ENCODE data around the gene SATB2.

Gene SATB2

GRCh38 chr2:199356412-199356811 lies 101.3 kb downstream of the SATB2 start:
- no peak for DNase-seq (ENCODE audit: extremely low read depth, low read depth)
- no peak overlapping the region for H3K4me3 ChIP-seq (replicated peaks; ENCODE audit: low read depth, low read length)
- TF ChIP-seq, protein P1, sequence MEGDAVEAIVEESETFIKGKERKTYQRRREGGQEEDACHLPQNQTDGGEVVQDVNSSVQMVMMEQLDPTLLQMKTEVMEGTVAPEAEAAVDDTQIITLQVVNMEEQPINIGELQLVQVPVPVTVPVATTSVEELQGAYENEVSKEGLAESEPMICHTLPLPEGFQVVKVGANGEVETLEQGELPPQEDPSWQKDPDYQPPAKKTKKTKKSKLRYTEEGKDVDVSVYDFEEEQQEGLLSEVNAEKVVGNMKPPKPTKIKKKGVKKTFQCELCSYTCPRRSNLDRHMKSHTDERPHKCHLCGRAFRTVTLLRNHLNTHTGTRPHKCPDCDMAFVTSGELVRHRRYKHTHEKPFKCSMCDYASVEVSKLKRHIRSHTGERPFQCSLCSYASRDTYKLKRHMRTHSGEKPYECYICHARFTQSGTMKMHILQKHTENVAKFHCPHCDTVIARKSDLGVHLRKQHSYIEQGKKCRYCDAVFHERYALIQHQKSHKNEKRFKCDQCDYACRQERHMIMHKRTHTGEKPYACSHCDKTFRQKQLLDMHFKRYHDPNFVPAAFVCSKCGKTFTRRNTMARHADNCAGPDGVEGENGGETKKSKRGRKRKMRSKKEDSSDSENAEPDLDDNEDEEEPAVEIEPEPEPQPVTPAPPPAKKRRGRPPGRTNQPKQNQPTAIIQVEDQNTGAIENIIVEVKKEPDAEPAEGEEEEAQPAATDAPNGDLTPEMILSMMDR (IDR thresholded peaks at IDR 0.05; ENCODE audit: low read depth, low read length, missing control alignments): no peak

DNA sequence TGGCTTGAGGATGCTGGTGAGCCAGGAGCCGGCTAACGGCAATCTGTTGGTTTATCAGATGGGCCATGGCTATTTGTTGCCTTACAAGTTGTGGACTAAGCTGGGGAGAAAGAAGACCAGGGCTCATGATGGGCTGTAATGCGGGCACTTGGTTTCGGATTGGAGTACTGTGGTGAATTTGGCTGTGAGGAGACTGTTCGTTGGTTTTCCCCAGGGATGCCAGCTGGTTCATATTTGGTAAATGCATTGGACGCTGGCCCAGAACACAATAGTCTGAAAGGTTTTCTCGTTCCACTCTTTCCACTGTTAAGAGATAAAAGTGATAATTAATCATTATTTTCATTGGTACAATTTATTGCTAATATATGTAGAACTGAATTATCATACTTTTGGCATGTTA lies 108.9 kb downstream of the SATB2 start:
- H3K4me3 ChIP-seq (replicated peaks; ENCODE audit: low read depth, low read length): no peak overlapping the region
- DNase-seq (ENCODE audit: extremely low read depth, low read depth): no peak
- TF ChIP-seq, protein P1 (IDR thresholded peaks at IDR 0.05; ENCODE audit: low read depth, low read length, missing control alignments): no peak

DNA sequence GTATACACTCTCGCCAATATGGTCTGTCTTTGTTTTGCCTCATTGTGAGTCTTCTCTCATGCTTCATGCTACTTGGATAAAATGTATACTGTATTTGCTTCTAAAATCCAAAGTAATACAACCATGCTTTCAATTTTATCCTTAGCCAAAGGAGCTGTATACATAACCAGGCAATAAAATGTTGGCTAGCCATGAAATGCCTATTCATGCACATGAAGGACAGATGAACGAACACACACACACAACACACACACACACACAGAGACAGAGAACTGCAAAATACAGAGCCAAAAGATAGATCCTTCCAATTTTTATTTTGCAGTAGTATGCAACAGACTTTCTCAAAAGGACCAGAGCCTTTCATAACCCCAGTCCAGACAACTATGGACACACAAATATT lies 113.7 kb downstream of the SATB2 start:
- TF ChIP-seq, protein P1 (IDR thresholded peaks at IDR 0.05; ENCODE audit: low read depth, low read length, missing control alignments): no peak
- no peak overlapping the region for H3K4me3 ChIP-seq (replicated peaks; ENCODE audit: low read depth, low read length)
- no peak for DNase-seq (ENCODE audit: extremely low read depth, low read depth)

DNA sequence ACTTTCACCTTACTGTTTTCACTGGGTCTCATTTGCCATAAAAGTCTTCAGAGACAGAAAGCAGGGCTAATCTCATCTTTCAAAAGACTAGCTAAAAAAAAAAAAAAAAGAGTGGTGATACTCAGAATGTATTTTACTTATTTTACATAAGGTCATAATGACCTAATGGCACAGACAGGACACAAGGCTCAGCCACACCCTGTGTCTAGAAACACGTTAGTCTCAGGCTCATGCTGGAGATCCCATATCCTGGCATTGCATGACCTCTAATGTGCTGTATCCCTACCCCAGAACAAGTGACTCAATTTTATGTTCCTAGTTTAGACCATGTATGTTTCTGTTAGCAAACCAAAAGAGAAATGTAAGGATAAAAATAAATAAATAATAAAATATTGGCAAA lies 115.4 kb downstream of the SATB2 start:
- TF ChIP-seq, protein P1 (IDR thresholded peaks at IDR 0.05; ENCODE audit: low read depth, low read length, missing control alignments): no peak
- no peak for DNase-seq (ENCODE audit: extremely low read depth, low read depth)
- no peak overlapping the region for H3K4me3 ChIP-seq (replicated peaks; ENCODE audit: low read depth, low read length)

DNA sequence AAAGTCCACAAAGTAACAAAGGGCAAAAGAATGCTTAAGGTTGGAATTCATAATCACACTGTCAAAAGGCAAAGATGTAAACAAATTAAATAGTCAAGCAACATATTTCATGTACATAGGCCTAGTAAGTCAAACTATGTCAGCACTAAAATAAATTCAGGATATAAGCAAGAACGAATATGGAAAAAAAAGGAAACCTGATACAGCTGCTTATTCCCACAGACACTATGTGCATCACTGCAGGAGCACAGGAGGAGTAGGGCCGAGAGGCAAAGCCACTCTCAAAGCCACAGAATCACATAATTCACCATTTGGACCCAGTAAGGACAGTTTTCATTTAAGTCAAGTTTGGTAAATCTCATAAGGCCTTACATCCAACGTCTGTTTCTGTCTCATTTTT lies 116.6 kb downstream of the SATB2 start:
- H3K4me3 ChIP-seq (replicated peaks; ENCODE audit: low read depth, low read length): no peak overlapping the region
- TF ChIP-seq, protein P1 (IDR thresholded peaks at IDR 0.05; ENCODE audit: low read depth, low read length, missing control alignments): no peak
- DNase-seq (ENCODE audit: extremely low read depth, low read depth): no peak

DNA sequence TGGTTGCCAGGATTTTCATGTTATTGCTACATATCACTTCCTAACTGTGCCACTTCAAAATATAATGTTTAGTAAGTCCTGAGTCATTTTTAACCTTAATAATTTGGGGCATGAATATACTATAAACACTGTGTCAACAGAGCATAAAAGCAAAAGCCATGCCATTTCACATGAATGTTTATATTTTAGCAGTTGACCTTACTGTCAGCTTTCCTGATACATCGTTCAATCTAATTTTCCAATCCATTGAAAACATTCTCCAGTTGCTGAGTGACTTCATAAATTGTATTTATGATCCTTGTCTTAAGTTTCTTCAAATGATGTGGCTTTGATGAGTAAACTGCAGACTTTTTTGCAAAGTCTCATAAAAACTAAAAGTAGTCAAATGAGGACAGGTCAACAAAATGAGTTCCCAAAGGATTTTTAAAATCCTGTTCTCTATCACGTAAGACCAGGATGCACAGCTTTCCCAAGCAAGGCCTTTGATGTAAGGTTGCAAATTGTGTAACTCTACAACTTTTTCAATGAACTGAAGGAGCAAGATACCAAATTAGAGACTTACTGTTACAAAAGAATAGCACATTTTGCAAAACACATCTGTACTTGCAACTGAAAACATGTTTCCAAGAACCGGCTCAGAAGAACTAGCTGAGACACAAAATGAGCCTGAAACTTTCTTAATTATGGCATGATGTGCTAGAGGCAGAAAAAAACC lies 117.7 kb downstream of the SATB2 start:
- H3K4me3 ChIP-seq (replicated peaks; ENCODE audit: low read depth, low read length): no peak overlapping the region
- DNase-seq (ENCODE audit: extremely low read depth, low read depth): no peak
- TF ChIP-seq, protein P1 (IDR thresholded peaks at IDR 0.05; ENCODE audit: low read depth, low read length, missing control alignments): no peak

- DNase-seq (ENCODE audit: extremely low read depth, low read depth): no peak
- no peak overlapping the region for H3K4me3 ChIP-seq (replicated peaks; ENCODE audit: low read depth, low read length)
- TF ChIP-seq, protein P1 (IDR thresholded peaks at IDR 0.05; ENCODE audit: low read depth, low read length, missing control alignments): no peak
Measured at GRCh38 chr2:199336546-199336945, 121.2 kb downstream of the SATB2 start.
